Activated T-helper 2 cell treated with anti-CD3 and anti-CD28 coated beads, Interferon-gamma antibody, Interleukin-2, Interleukin-4, amounts not matched to agents 10 μg/mL and 5 μg/mL and 100 μg/mL, durations not matched to agents 14 hours and 24 hours and 36 hours (primary cell): ENCODE results near the gene ATP10B. TPM values are rescaled to one million over a fixed set of nuclear protein-coding genes. Genes with fewer than 3 reads are reported as not detected.
"Not testable (repeated sequence)": the region's sequence is repeated elsewhere in the genome, so short reads cannot be mapped to it uniquely, and the experiment has no call there.

ENCODE experiments used
- DNase-seq: peaks from one replicate; pipeline ENCODE4 v3.0.0; 2021; ENCODE audit warnings: low spot score
- H3K27ac Mint-ChIP-seq: one replicate; pipeline ENCODE4 v1.8.0; 2021; ENCODE audit warnings: mixed read lengths
- H3K27me3 Mint-ChIP-seq: one replicate; pipeline ENCODE4 v1.8.0; 2021; ENCODE audit warnings: low read depth, mixed read lengths
- H3K36me3 Mint-ChIP-seq: one replicate; pipeline ENCODE4 v1.8.0; 2021; ENCODE audit warnings: low read depth, mixed read lengths
- H3K4me1 Mint-ChIP-seq: one replicate; pipeline ENCODE4 v1.8.0; 2021; ENCODE audit warnings: low read depth, mixed read lengths
- H3K4me3 Mint-ChIP-seq: one replicate; pipeline ENCODE4 v1.8.0; 2021; ENCODE audit warnings: low read depth, mild to moderate bottlenecking, moderate library complexity, mixed read lengths
- H3K9me3 Mint-ChIP-seq: one replicate; pipeline ENCODE4 v1.8.0; 2021; ENCODE audit warnings: mixed read lengths
- intact Hi-C: fragments of 100-400 bp; cut with micrococcal nuclease; formaldehyde crosslinking; loops from one replicate; pipeline ENCODE4 v1.15.1; 2023
- total RNA-seq: library from RNA; stranded (reverse); gene quantifications from 2 replicates; pipeline ENCODE4 v1.2.3, GENCODE V29; 2022

ATP10B gene
- not detected in 2 replicates for total RNA-seq

DNA sequence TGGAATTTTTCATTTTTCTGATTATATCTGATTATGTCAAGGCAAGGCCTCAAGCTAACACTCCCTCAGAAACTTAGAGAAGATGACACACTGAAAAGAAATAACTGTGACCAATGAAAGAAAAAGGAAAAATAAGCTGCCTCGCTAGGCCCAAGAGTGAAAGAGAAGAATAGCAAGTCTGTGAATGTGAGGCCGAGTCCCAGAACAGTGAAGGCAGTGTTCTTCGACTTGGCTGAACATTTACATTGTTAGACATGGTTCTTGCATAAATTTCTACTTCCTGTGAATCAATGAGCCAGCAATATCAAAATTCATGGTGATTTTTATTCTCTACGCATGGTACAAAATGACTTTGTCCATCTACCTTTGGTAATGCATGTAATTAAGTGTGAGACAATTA lies at the start of gene ATP10B:
TSS of gene ATP10B (minus strand) at position 163 of the 400 bp plus-strand sequence. CDS start 164,137 bp downstream, outside the sequence.
- Mint-ChIP-seq H3K4me3 (no peak within 1 kb of the TSS), H3K9me3 (no peaks in the 10 kb centered on the region), H3K27ac (no peak within 1 kb of the TSS), H3K36me3 (no peaks in the 10 kb centered on the region), H3K27me3 (no peaks in the 10 kb centered on the region), H3K4me1 (no peaks in the 10 kb centered on the region)
- DNase-seq = no peak
- intact Hi-C loops = no loop called here

GRCh38 chr5:160901656-160902055 lies 49.6 kb upstream of the ATP10B start:
- Mint-ChIP-seq H3K4me1 (no peaks in the 10 kb centered on the region), H3K36me3 (no peaks in the 10 kb centered on the region), H3K27me3 (peaks cover 2% of the 10 kb centered on the region), H3K4me3 (no peak overlapping the region), H3K27ac (no peak overlapping the region), H3K9me3 (no peaks in the 10 kb centered on the region)
- no peak for DNase-seq
- intact Hi-C loops = no loop called here

- intact Hi-C loops = no loop called here
- DNase-seq = no peak
- Mint-ChIP-seq H3K27me3 (peaks cover 2% of the 10 kb centered on the region), H3K36me3 (no peaks in the 10 kb centered on the region), H3K27ac (no peak overlapping the region), H3K4me3 (no peak overlapping the region), H3K4me1 (no peaks in the 10 kb centered on the region), H3K9me3 (no peaks in the 10 kb centered on the region)
These were observed 47.7 kb upstream of the ATP10B start for GRCh38 chr5:160899735-160900134.

DNA sequence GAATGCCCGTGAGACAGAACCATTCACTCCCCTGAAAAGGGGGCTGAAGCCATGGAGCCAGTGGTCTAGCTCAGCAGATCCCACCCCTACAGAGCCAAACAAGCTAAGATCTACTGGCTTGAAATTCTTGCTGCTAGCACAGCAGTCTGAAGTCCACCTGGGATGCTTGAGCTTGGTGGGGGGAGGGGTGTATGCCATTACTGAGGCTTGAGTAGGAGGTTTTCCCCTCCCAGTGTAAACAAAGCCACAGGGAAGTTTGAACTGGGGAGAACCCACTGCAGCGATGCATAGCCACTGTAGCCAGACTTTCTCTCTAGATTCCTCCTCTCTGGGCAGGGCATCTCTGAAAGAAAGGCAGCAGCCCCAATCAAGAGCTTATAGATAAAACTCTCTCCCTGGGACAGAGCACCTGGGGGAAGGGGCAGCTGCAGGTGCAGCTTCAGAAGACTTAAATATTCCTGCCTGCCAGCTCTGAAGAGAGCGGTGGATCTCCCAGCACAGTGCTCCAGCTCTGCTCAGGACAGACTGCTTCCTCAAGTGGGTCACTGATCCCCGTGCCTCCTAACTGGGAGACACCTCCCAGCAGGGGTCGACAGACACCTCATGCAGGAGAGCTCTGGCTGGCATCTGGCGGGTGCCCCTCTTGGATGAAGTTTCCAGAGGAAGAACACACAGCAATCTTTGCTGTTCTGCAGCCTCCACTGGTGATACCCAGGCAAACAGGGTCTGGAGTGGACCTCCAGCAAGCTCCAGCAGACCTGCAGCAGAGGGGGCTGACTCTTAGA lies 41.4 kb upstream of the ATP10B start:
- H3K27me3 Mint-ChIP-seq, H3K9me3 Mint-ChIP-seq, DNase-seq, intact Hi-C loops, H3K4me1 Mint-ChIP-seq, H3K36me3 Mint-ChIP-seq, H3K27ac Mint-ChIP-seq, H3K4me3 Mint-ChIP-seq: not testable (repeated sequence)

DNA sequence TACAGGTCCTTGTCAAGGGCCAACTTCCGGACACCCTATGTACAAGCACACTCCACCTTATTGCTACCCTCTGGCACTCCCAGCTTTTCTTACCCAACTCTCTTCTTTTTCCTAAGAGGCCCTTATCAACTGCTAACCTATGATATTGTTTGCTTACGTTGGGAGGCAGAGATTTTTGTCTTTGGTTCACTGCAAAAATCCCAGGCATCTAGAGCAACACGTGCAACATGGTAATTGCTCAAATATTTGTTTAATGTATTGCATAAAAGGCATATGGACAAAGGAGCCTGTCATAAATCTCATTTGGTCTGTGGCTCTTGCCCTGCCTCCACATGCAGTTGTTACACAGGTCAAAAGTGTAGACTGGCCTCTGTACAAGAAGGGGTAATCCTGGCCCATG lies 35.8 kb upstream of the ATP10B start:
- no peak for DNase-seq
- Mint-ChIP-seq H3K27me3 (no peaks in the 10 kb centered on the region), H3K9me3 (no peaks in the 10 kb centered on the region), H3K27ac (no peak overlapping the region), H3K36me3 (no peaks in the 10 kb centered on the region), H3K4me3 (no peak overlapping the region), H3K4me1 (no peaks in the 10 kb centered on the region)
- intact Hi-C loops = no loop called here

- H3K4me1 Mint-ChIP-seq, DNase-seq, H3K27me3 Mint-ChIP-seq, H3K4me3 Mint-ChIP-seq, H3K27ac Mint-ChIP-seq, intact Hi-C loops, H3K36me3 Mint-ChIP-seq, H3K9me3 Mint-ChIP-seq: not testable (repeated sequence)
These were observed 21.7 kb upstream of the ATP10B start for GRCh38 chr5:160873560-160874200.

- no peak for DNase-seq
- H3K4me3 Mint-ChIP-seq = no peak overlapping the region
- intact Hi-C loops = no loop called here
- no peaks in the 10 kb centered on the region for H3K36me3 Mint-ChIP-seq
- H3K4me1 Mint-ChIP-seq = no peaks in the 10 kb centered on the region
- no peaks in the 10 kb centered on the region for H3K9me3 Mint-ChIP-seq
- no peak overlapping the region for H3K27ac Mint-ChIP-seq
- H3K27me3 Mint-ChIP-seq = no peaks in the 10 kb centered on the region
These were observed 18.0 kb upstream of the ATP10B start for GRCh38 chr5:160869989-160870521.

DNA sequence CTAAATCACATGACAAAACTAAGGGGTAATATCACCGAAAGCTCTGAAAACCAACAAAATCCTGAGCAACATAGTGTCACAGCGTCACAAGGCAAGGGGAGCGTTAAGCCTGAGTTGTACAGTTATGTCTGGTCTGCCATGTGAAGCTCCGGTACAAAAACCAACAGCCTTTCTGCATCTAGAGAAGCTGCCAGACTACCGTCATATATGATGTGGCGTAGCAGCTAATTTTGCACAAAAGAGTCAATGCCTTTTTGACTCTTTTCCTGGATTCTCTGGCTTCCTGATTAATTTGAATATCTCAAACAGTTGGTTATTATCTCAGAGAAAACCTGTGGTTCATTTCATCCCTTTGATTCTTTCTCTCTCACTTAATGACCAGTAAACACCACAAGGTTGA lies 16.0 kb upstream of the ATP10B start:
- H3K27ac Mint-ChIP-seq = no peak overlapping the region
- no peak overlapping the region for H3K4me3 Mint-ChIP-seq
- H3K9me3 Mint-ChIP-seq = peaks cover 7% of the 10 kb centered on the region
- intact Hi-C loops = no loop called here
- H3K4me1 Mint-ChIP-seq = no peaks in the 10 kb centered on the region
- no peak for DNase-seq
- no peaks in the 10 kb centered on the region for H3K27me3 Mint-ChIP-seq
- no peaks in the 10 kb centered on the region for H3K36me3 Mint-ChIP-seq

DNA sequence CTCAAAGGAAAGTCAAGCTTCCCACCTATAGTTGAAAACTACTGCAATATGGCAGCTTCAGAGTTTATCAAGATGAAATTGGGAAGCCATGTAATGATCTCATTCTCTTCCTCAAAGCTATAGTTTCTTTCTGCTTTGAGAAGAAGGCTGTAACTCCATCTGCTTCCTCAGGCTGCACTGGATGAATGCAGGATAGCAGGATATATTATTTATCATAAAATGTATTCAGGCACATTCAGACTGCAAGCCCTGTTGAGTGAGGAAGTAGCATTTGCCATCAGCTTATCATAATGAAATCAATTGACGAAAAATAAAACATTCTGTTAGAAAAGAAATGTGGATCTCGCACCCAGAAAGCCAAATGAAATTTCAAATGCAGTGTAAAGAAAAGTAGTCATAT lies 560 bp downstream of the ATP10B start:
- no peaks in the 10 kb centered on the region for H3K4me1 Mint-ChIP-seq
- H3K27ac Mint-ChIP-seq = no peak overlapping the region
- H3K4me3 Mint-ChIP-seq = no peak overlapping the region
- H3K27me3 Mint-ChIP-seq = no peaks in the 10 kb centered on the region
- intact Hi-C loops = no loop called here
- no peaks in the 10 kb centered on the region for H3K9me3 Mint-ChIP-seq
- H3K36me3 Mint-ChIP-seq = no peaks in the 10 kb centered on the region
- no peak for DNase-seq

DNA sequence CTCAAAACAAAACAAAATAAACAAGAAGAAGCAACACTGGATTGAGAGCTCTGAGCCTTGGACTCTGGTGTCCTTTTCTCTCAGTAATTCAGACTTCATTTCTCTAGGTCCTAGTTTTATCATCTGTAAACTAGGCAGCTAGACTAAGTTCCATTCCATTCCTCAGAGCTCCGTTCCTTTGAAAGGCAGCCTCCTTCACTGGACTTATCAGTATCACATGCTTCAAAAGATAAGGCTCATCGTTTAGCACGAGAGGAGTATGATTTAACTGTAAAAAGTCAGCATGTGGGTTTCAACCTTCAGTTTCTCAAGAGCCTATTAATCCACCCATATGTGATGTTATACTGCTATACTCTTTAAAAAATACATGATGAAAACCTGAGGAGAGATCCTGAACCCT lies 1.6 kb downstream of the ATP10B start:
- Mint-ChIP-seq H3K9me3 (no peaks in the 10 kb centered on the region), H3K27ac (no peak overlapping the region), H3K36me3 (no peaks in the 10 kb centered on the region), H3K4me1 (no peaks in the 10 kb centered on the region), H3K4me3 (no peak overlapping the region), H3K27me3 (no peaks in the 10 kb centered on the region)
- DNase-seq = no peak
- intact Hi-C loops = no loop called here

DNA sequence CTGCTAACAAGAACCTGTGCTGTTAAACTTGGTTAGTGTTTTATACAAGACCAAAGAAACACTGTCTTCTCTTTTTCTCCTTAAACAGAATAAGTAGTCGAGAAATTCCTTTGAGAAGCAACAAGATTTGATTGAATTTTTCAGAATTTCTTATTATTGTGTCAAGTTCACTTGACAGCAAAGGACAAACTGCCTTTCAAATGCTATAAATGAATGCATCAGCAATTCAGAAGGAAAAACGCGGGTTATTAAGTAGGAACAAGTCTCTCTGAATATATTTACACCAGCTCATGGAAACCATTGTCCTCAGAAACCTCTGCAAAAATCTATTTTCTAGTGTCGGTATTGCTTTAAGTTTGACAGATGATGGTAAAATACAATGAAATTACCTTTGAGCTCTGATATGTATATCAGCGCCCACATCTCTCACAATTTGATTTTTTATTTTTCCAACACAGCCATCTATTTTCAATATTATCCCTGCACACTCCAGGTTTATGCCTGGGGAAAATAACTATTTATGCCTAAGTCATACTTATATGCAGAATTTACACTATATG lies 4.4 kb downstream of the ATP10B start:
- DNase-seq = no peak
- intact Hi-C loops = loop anchor here (10.0 kb wide), 1 partner anchor 413 kb away; no protein-coding TSS in a partner anchor
- Mint-ChIP-seq H3K27me3 (no peaks in the 10 kb centered on the region), H3K27ac (no peak overlapping the region), H3K4me1 (no peaks in the 10 kb centered on the region), H3K36me3 (no peaks in the 10 kb centered on the region), H3K4me3 (no peak overlapping the region), H3K9me3 (no peaks in the 10 kb centered on the region)

DNA sequence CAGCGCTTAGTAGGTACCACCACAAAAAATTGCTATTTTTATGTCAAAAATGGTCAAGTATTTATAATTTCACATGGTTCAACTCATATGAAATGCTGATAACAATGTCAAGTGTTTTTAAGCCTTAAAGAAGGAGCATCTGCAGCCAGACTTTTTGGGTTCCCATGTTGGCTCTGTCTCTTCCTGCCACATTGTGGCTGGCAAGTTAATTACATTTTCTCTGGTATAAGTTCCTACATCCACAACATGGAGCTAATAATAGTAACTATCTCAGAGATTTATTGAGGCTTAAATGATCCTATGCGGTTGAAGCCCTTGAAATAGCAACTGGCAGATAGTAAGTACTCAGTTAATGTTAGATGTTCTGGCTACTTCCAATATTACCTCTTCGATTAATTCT lies 5.4 kb downstream of the ATP10B start:
- H3K4me3 Mint-ChIP-seq = no peak overlapping the region
- H3K27me3 Mint-ChIP-seq = no peaks in the 10 kb centered on the region
- no peak for DNase-seq
- H3K27ac Mint-ChIP-seq = no peak overlapping the region
- no peaks in the 10 kb centered on the region for H3K36me3 Mint-ChIP-seq
- no peaks in the 10 kb centered on the region for H3K4me1 Mint-ChIP-seq
- intact Hi-C loops = loop anchor here (10.0 kb wide), 1 partner anchor 412 kb away; no protein-coding TSS in a partner anchor
- H3K9me3 Mint-ChIP-seq = no peaks in the 10 kb centered on the region

- Mint-ChIP-seq H3K4me3 (no peak overlapping the region), H3K9me3 (no peaks in the 10 kb centered on the region), H3K27me3 (no peaks in the 10 kb centered on the region), H3K27ac (no peak overlapping the region), H3K4me1 (no peaks in the 10 kb centered on the region), H3K36me3 (no peaks in the 10 kb centered on the region)
- intact Hi-C loops = loop anchor here (10.0 kb wide), 1 partner anchor 409 kb away; no protein-coding TSS in a partner anchor
- no peak for DNase-seq
These were observed 7.8 kb downstream of the ATP10B start for GRCh38 chr5:160844177-160844576.
